Natural killer cell (primary cell): ENCODE data around the gene RBM47. TPM values are rescaled to one million over a fixed set of nuclear protein-coding genes. Genes with fewer than 3 reads are reported as not detected.

Source experiments
- ATAC-seq, 3 donors: fragments of 150-1000 bp in 2 of 3; fragments of 200-7000 bp in 1 of 3; cut with Tn5 transposase; 1 replicate in 1 of 3; 2 replicates in 2 of 3; pipeline ENCODE4 v1.10.0; 2021; ENCODE audit warnings: mild to moderate bottlenecking in 2 of 3, moderate library complexity in 2 of 3
- DNase-seq, 2 donors: peaks; one replicate each; pipeline versions ENCODE4 v3.0.0 to v3.0.0-alpha.2; 2013 to 2021; ENCODE audit warnings: mixed read lengths in 1 of 2
- H3K27ac ChIP-seq: one replicate; pipeline ENCODE4 v1.5.1; 2013; ENCODE audit warnings: mild to moderate bottlenecking, low read length
- H3K27me3 ChIP-seq: one replicate; pipeline ENCODE4 v1.6.1; 2013; ENCODE audit warnings: low read length; ENCODE audit not compliant: control insufficient read depth, insufficient read depth
- H3K36me3 ChIP-seq: one replicate; pipeline ENCODE4 v1.6.1; 2013; ENCODE audit warnings: low read length; ENCODE audit not compliant: control insufficient read depth, insufficient read depth
- H3K4me1 ChIP-seq: one replicate; pipeline ENCODE4 v1.6.1; 2013; ENCODE audit warnings: low read length; ENCODE audit not compliant: control insufficient read depth, insufficient read depth
- H3K4me3 ChIP-seq: one replicate; pipeline ENCODE4 v1.5.1; 2013; ENCODE audit warnings: low read length
- H3K9me3 ChIP-seq: one replicate; pipeline ENCODE4 v1.6.1; 2013; ENCODE audit warnings: low read length; ENCODE audit not compliant: control insufficient read depth, insufficient read depth
- H3K27ac Mint-ChIP-seq, 2 donors: one replicate each; pipeline ENCODE4 v1.8.0; 2022; ENCODE audit warnings: mild to moderate bottlenecking in 2 of 2, mixed read lengths in 2 of 2, moderate library complexity in 1 of 2
- H3K27me3 Mint-ChIP-seq, 2 donors: one replicate each; pipeline ENCODE4 v1.8.0; 2022; ENCODE audit warnings: low read depth in 2 of 2, mixed read lengths in 2 of 2
- H3K36me3 Mint-ChIP-seq: one replicate; pipeline ENCODE4 v1.8.0; 2022; ENCODE audit warnings: mixed read lengths
- H3K4me1 Mint-ChIP-seq, 2 donors: one replicate each; pipeline ENCODE4 v1.8.0; 2022; ENCODE audit warnings: mixed read lengths in 2 of 2
- H3K4me3 Mint-ChIP-seq: one replicate; pipeline ENCODE4 v1.8.0; 2022; ENCODE audit warnings: mild to moderate bottlenecking, moderate library complexity, mixed read lengths
- H3K9me3 Mint-ChIP-seq, 2 donors: one replicate each; pipeline ENCODE4 v1.8.0; 2022; ENCODE audit warnings: mixed read lengths in 2 of 2
- WGBS: methylation state at CpG from one replicate; pipeline ENCODE4 v1.1.7; 2013; ENCODE audit warnings: missing lambda C conversion rate; ENCODE audit not compliant: insufficient coverage; 5-methylcytosine and 5-hydroxymethylcytosine counted together
- intact Hi-C: fragments of 100-400 bp; cut with micrococcal nuclease; formaldehyde crosslinking; loops from one replicate; pipeline ENCODE4 v1.14.2; 2022
- total RNA-seq, 4 donors: library from RNA; stranded (reverse); fragments of 120-200 nt in 1 of 4; gene quantifications; one replicate each; pipeline versions ENCODE4 v1.2.3 to v1.2.4, GENCODE V29; 2013 to 2022
- TF ChIP-seq, protein P1 (sequence below): fragments of 200-600 bp; IDR thresholded peaks from one replicate; pipeline ENCODE4 v1.8.0; 2022; ENCODE audit warnings: antibody characterized with exemption

The RBM47 gene
- total RNA-seq, 3 donors from 2014 or later (not counting 1 experiment from before 2014, with no cell fraction given): 2.0 to 7.7 (median 3.9) TPM

DNA sequence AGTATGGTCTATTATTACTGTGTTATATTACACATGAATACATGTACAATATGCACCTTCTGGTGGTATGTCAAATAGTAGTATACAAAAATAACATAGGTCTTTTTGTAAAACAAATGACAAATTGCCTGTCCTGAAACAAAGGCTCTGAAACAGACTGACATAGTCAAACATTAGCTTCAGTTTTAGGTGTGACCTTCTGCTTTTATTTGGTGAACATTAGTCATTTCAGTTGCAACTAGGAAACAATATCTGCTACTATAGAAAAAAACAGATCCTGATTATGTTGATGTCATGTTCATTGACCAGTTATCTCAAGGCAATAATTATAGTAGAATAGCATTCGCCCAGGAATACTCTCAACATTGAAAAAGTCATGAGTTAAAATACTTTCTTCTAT lies 171.6 kb downstream of the RBM47 start:
- intact Hi-C loops: no loop called here
- no peak overlapping the region for H3K4me3 Mint-ChIP-seq
- no CpG with 5 or more reads among the region's 1 CpG for WGBS
- no peaks in the 10 kb centered on the region for H3K9me3 Mint-ChIP-seq
- Histone ChIP-seq H3K9me3 (no peaks in the 10 kb centered on the region), H3K27me3 (no peaks in the 10 kb centered on the region), H3K4me1 (no peaks in the 10 kb centered on the region), H3K4me3 (no peak overlapping the region), H3K36me3 (no peaks in the 10 kb centered on the region), H3K27ac (no peak overlapping the region)
- no peaks in the 10 kb centered on the region for H3K36me3 Mint-ChIP-seq
- TF ChIP-seq, protein P1, sequence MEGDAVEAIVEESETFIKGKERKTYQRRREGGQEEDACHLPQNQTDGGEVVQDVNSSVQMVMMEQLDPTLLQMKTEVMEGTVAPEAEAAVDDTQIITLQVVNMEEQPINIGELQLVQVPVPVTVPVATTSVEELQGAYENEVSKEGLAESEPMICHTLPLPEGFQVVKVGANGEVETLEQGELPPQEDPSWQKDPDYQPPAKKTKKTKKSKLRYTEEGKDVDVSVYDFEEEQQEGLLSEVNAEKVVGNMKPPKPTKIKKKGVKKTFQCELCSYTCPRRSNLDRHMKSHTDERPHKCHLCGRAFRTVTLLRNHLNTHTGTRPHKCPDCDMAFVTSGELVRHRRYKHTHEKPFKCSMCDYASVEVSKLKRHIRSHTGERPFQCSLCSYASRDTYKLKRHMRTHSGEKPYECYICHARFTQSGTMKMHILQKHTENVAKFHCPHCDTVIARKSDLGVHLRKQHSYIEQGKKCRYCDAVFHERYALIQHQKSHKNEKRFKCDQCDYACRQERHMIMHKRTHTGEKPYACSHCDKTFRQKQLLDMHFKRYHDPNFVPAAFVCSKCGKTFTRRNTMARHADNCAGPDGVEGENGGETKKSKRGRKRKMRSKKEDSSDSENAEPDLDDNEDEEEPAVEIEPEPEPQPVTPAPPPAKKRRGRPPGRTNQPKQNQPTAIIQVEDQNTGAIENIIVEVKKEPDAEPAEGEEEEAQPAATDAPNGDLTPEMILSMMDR: no peak
- no peak for ATAC-seq
- H3K27me3 Mint-ChIP-seq: peaks cover 5 to 9% of the 10 kb centered on the region in 2 donors
- H3K4me1 Mint-ChIP-seq: no peaks in the 10 kb centered on the region
- DNase-seq: no peak
- H3K27ac Mint-ChIP-seq: no peak overlapping the region

DNA sequence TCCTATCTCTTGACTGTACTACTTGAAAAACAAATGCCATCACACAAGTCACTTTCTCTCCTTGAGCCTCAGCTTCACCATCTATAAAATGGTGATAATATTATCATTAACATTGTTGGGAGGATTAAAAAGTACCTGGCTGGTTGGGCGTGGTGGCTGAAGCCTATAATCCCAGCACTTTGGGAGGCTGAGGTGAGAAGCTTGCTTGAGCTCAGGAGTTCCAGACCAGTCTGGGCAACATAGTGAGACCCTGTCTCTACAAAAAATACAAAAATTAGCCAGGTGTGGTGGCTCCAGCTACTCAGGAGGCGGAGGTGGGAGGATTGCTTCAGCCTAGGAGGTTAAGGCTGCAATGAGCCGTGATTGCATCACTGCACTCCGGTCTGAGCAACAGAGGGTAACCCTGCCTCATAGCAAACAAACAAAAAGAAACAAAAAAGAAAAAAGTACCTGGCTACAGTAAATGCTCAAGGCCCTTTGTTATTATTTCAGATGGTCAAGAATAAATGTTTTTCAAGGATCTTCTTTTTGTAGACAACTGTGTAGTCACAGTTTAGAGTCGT lies 174.2 kb downstream of the RBM47 start:
- Mint-ChIP-seq H3K4me3 (no peak overlapping the region), H3K4me1 (peaks cover 9 to 13% of the 10 kb centered on the region in 2 donors), H3K9me3 (no peaks in the 10 kb centered on the region), H3K27me3 (no peaks in the 10 kb centered on the region), H3K36me3 (no peaks in the 10 kb centered on the region), H3K27ac (no peak overlapping the region)
- no peak for DNase-seq
- no peak for ATAC-seq
- intact Hi-C loops: no loop called here
- H3K27ac ChIP-seq: no peak overlapping the region
- no peaks in the 10 kb centered on the region for H3K4me1 ChIP-seq
- WGBS: 97% methylated on average over 4 of the region's 5 CpGs
- TF ChIP-seq, protein P1: no peak
- no peaks in the 10 kb centered on the region for H3K36me3 ChIP-seq
- H3K9me3 ChIP-seq: no peaks in the 10 kb centered on the region
- no peaks in the 10 kb centered on the region for H3K27me3 ChIP-seq
- no peak overlapping the region for H3K4me3 ChIP-seq

DNA sequence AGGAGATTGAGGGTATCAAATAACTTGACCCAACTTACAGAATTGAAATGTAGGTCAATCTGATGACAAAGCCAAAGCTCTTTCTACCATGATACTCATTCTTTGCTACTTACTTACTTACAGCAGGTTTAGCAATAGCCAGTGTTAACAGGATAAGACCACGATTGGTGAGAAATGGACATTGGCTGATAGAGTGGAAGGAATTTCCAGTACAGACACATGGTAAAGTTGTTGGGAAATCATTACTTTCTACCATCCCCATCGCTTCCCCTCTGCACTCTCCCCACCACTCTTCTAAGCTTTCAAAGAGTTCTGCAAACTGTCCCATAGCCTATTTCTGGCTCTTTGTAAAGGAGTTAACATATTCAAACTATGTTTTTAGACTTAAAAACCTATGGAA lies 174.8 kb downstream of the RBM47 start:
- no peaks in the 10 kb centered on the region for H3K36me3 Mint-ChIP-seq
- Histone ChIP-seq H3K4me1 (no peaks in the 10 kb centered on the region), H3K27ac (no peak overlapping the region), H3K36me3 (no peaks in the 10 kb centered on the region), H3K4me3 (no peak overlapping the region), H3K9me3 (no peaks in the 10 kb centered on the region), H3K27me3 (no peaks in the 10 kb centered on the region)
- DNase-seq: no peak
- H3K4me3 Mint-ChIP-seq: no peak overlapping the region
- no peak for ATAC-seq
- TF ChIP-seq, protein P1: no peak
- H3K27me3 Mint-ChIP-seq: no peaks in the 10 kb centered on the region
- H3K9me3 Mint-ChIP-seq: no peaks in the 10 kb centered on the region
- 100% methylated on average over 1 of the region's 2 CpGs for WGBS
- intact Hi-C loops: no loop called here
- H3K27ac Mint-ChIP-seq: no peak overlapping the region
- H3K4me1 Mint-ChIP-seq: peaks cover 9 to 13% of the 10 kb centered on the region in 2 donors

DNA sequence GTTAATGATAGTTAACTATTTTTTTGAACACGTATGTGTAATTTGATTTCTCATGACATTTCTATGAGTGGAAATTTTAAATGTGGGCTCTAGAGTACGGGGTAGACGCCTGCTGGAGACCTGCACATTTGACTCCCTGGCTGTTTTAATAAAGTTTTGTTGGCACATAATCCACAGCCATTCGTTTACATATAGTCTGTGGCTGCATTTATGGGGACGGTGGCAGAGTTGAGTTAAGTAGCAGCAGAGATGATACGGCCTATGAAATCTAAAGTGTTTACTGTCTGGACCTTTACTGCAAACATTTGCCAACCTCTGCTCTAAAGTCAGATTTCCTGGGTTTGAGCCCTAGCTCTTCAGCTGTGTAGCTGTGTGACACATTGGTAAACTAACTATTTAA lies 175.8 kb downstream of the RBM47 start:
- ATAC-seq: no peak
- Histone ChIP-seq H3K4me1 (no peaks in the 10 kb centered on the region), H3K36me3 (no peaks in the 10 kb centered on the region), H3K27me3 (no peaks in the 10 kb centered on the region), H3K27ac (no peak overlapping the region), H3K9me3 (no peaks in the 10 kb centered on the region), H3K4me3 (no peak overlapping the region)
- TF ChIP-seq, protein P1: no peak
- no peak overlapping the region for H3K27ac Mint-ChIP-seq
- H3K4me3 Mint-ChIP-seq: no peak overlapping the region
- H3K9me3 Mint-ChIP-seq: no peaks in the 10 kb centered on the region
- DNase-seq: no peak
- no peaks in the 10 kb centered on the region for H3K36me3 Mint-ChIP-seq
- intact Hi-C loops: no loop called here
- no peaks in the 10 kb centered on the region for H3K27me3 Mint-ChIP-seq
- peaks cover 9 to 13% of the 10 kb centered on the region in 2 donors for H3K4me1 Mint-ChIP-seq
- WGBS: 93% methylated on average over 6 of the region's 6 CpGs
